ENCODE results near the gene CAPN7.

CAPN7 gene

DNA sequence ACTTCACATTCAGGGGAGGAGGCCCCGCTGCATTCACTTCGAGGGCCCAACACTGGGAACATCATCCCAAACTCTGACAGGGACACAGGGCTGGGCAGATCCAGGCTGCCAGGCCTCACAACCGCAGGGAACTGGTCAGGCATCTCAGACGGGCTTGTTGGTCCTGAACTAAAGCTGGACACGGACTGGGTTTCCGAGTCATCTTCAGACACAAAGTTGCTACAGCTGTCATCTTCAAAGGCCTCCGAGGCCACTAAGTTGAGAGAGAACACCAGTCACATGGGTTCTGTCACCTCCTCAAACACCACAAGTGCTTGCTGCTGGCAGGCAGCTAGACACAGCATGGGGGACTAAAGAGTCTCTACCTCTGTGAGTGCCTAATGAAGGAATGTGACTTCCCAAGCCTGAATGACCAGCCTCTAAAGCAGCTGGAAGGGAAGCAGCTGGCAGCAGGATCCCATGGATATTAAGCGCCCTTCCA is 50.9 kb downstream of the CAPN7 start:
- no peak for DNase-seq
- Mint-ChIP-seq H3K36me3 (ENCODE audit: low read depth) (peaks cover 74% of the 10 kb centered on the region), H3K27ac (peak overlapping the region; percentile 45)

DNA sequence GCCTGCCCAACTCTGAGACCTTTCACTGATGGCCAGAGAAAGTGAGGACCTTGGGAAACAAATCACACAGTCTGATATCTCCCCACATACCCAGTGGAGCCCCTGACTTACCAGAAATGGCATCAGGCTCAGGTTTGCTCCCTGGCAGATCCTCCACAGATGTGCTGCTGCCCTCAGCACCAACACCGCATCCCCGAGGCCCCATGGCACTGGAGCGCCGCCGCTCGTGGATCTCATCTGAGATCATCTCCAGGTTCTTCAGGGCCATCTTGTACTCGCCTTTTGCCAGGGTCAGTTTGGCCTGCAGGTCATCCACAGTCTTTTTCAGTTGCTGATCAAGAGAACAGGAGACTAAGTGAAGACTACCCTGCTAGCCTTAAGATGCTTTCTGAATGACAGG is 52.7 kb downstream of the CAPN7 start:
- Mint-ChIP-seq H3K36me3 (ENCODE audit: low read depth) (peaks cover 61% of the 10 kb centered on the region), H3K27me3 (ENCODE audit: low read depth, poor library complexity) (no peaks in the 10 kb centered on the region), H3K27ac (peak overlapping the region; percentile 81), H3K4me3 (no peak overlapping the region), H3K4me1 (no peaks in the 10 kb centered on the region), H3K9me3 (no peaks in the 10 kb centered on the region)
- DNase-seq: no peak
- TF ChIP-seq, protein P1, sequence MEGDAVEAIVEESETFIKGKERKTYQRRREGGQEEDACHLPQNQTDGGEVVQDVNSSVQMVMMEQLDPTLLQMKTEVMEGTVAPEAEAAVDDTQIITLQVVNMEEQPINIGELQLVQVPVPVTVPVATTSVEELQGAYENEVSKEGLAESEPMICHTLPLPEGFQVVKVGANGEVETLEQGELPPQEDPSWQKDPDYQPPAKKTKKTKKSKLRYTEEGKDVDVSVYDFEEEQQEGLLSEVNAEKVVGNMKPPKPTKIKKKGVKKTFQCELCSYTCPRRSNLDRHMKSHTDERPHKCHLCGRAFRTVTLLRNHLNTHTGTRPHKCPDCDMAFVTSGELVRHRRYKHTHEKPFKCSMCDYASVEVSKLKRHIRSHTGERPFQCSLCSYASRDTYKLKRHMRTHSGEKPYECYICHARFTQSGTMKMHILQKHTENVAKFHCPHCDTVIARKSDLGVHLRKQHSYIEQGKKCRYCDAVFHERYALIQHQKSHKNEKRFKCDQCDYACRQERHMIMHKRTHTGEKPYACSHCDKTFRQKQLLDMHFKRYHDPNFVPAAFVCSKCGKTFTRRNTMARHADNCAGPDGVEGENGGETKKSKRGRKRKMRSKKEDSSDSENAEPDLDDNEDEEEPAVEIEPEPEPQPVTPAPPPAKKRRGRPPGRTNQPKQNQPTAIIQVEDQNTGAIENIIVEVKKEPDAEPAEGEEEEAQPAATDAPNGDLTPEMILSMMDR (IDR thresholded peaks at IDR 0.05): no peak

More for the DNA sequence above, 50.9 kb downstream of the CAPN7 start:
- Mint-ChIP-seq H3K4me3 (no peak overlapping the region), H3K4me1 (no peaks in the 10 kb centered on the region), H3K9me3 (no peaks in the 10 kb centered on the region), H3K27me3 (ENCODE audit: low read depth, poor library complexity) (no peaks in the 10 kb centered on the region)
- TF ChIP-seq, protein P1 (IDR thresholded peaks at IDR 0.05): no peak

DNA sequence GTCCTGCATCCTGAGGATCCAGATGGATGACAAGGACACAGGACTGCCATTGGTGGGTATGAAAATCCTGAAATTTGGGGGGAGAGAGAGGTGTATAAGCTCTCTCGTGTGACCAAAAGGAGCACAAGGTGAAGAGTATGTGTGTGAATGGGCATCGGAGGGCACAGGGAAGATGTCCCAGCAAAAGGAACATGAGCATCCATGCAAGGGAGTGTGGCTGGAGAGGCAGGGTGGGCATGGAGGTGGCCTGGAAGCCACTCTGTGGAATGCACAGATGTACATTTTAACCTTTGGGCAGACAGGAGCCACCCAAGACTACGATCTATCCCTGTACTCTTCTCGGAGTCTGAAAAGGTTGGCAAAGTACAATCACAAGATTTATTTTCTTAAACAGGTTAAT is 54.5 kb downstream of the CAPN7 start:
- DNase-seq: no peak
- no peaks in the 10 kb centered on the region for H3K27me3 Mint-ChIP-seq (ENCODE audit: low read depth, poor library complexity)
- H3K36me3 Mint-ChIP-seq (ENCODE audit: low read depth): peaks cover 55% of the 10 kb centered on the region
- no peak overlapping the region for H3K4me3 Mint-ChIP-seq
- H3K4me1 Mint-ChIP-seq: peaks cover 4% of the 10 kb centered on the region
- peak overlapping the region; percentile 71 for H3K27ac Mint-ChIP-seq
- no peaks in the 10 kb centered on the region for H3K9me3 Mint-ChIP-seq
- TF ChIP-seq, protein P1 (IDR thresholded peaks at IDR 0.05): no peak

DNA sequence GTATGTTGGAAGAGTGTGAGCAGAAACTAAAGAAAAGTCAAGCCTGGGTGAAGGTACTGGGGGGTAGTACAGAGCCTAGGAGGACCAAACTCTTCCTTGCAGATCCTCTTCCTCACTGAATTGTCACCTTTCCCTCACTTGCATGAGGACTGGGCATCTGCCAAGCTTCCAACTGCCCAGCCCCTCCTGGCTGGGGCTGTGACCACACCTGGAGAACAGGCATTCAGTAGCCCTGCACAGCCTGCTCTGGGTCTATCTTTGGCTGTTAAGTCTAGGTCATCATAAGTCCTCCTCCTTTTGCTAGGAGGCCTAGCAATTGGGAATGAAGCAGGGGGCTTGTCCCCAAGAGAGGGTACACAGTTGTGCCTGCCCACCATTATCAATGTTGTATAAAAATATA is 55.2 kb downstream of the CAPN7 start:
- no peaks in the 10 kb centered on the region for H3K27me3 Mint-ChIP-seq (ENCODE audit: low read depth, poor library complexity)
- H3K4me3 Mint-ChIP-seq: no peak overlapping the region
- H3K4me1 Mint-ChIP-seq: peaks cover 5% of the 10 kb centered on the region
- no peak overlapping the region for H3K27ac Mint-ChIP-seq
- no peak for DNase-seq
- TF ChIP-seq, protein P1 (IDR thresholded peaks at IDR 0.05): no peak
- peaks cover 48% of the 10 kb centered on the region for H3K36me3 Mint-ChIP-seq (ENCODE audit: low read depth)
- no peaks in the 10 kb centered on the region for H3K9me3 Mint-ChIP-seq

DNA sequence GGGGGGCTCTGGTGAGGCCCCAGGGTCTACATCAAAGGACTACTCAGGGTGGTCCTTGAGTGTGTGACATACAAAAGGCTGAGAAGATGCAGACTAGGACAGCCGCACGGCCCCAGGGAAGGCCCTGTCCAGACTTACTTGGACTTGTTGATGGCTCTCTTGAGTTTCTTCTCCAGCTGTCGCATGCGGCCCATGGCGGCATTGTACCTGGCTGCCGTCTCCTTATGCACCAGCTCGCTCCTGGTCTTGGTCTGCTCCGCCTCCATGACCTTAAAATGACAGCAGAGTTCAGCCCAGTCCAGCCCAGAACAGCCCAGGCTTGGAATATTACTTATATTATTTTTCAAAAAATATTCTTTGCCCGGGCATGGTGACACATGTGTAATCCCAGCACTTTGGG is 56.0 kb downstream of the CAPN7 start:
- Mint-ChIP-seq H3K4me3 (no peak overlapping the region), H3K27ac (no peak overlapping the region), H3K27me3 (ENCODE audit: low read depth, poor library complexity) (no peaks in the 10 kb centered on the region), H3K4me1 (peaks cover 12% of the 10 kb centered on the region), H3K9me3 (no peaks in the 10 kb centered on the region), H3K36me3 (ENCODE audit: low read depth) (peaks cover 44% of the 10 kb centered on the region)
- TF ChIP-seq, protein P1 (IDR thresholded peaks at IDR 0.05): no peak
- no peak for DNase-seq

DNA sequence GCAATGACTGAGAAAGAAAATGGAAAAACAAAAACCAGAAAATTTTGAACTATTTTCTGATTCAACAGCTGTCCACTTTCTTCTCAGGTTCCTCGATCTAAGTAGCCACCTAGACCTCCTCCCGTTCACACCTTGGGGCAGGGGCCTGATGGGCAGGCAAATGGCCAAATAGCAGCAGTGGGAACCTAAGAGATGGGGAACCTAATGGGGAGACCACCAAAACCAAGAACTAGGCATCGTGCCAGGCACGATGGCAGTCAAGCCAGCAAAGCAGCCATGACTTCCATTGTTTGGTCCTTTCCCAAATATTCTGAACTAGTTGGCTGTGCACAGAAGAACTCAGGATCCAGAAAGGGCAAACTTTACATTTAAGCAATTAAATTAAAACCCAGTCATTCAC is 57.1 kb downstream of the CAPN7 start:
- Mint-ChIP-seq H3K36me3 (ENCODE audit: low read depth) (peaks cover 33% of the 10 kb centered on the region), H3K27ac (no peak overlapping the region), H3K4me3 (no peak overlapping the region), H3K27me3 (ENCODE audit: low read depth, poor library complexity) (peaks cover 3% of the 10 kb centered on the region), H3K4me1 (peaks cover 22% of the 10 kb centered on the region), H3K9me3 (no peaks in the 10 kb centered on the region)
- TF ChIP-seq, protein P1 (IDR thresholded peaks at IDR 0.05): no peak
- no peak for DNase-seq
